ENCODE results near the gene SH2D6. TPM values are rescaled to one million over a fixed set of nuclear protein-coding genes. Genes with fewer than 3 reads are reported as not detected.

Gene SH2D6
- polyA plus RNA-seq, 1 of the 3 experiments (the other 2 are of a cell fraction) = 0.33 TPM

GRCh38 chr2:85420536-85421259 lies 2.2 kb downstream of the SH2D6 start:
- TF ChIP-seq CTCF (IDR thresholded peaks at IDR 0.05) (peak; percentile 99), IRF3 (IDR thresholded peaks at IDR 0.05; ENCODE audit: low read depth, low read length) (no peak), RAD21 (IDR thresholded peaks at IDR 0.05; ENCODE audit: low read length) (peak; percentile 99), POLR2AphosphoS5 (IDR thresholded peaks at IDR 0.05; ENCODE audit: low read depth, low read length) (no peak), SMC3 (IDR thresholded peaks at IDR 0.05; ENCODE audit: low read depth, low read length) (peak; percentile 99), NFIC (IDR thresholded peaks at IDR 0.05; ENCODE audit: borderline replicate concordance) (no peak), CHD2 (IDR thresholded peaks at IDR 0.05; ENCODE audit: low read length, partially characterized antibody) (peak; percentile 78), NRF1 (IDR thresholded peaks at IDR 0.05; ENCODE audit: low read depth, low read length) (peak; percentile 19; the same call in 1 of the 2 replicates)
- TF ChIP-seq, protein P1, sequence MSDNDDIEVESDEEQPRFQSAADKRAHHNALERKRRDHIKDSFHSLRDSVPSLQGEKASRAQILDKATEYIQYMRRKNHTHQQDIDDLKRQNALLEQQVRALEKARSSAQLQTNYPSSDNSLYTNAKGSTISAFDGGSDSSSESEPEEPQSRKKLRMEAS (IDR thresholded peaks at IDR 0.05; ENCODE audit: low read depth) = no peak
- H3K9me2 ChIP-seq = no peaks in the 10 kb centered on the region
- peak; percentile 92 for DNase-seq
- no peaks in the 10 kb centered on the region for H4K20me1 ChIP-seq (ENCODE audit: insufficient read depth)
- ChIA-PET POLR2A (interaction anchor here (0.7 to 4.5 kb wide), 12 partner anchors 13 to 191 kb away, joined by 3 to 106 read pairs (median 4); partner anchors contain the start of genes C2orf68, MAT2A, RNF181 and TMEM150A), CTCF (interaction anchor here (0.6 to 8.0 kb wide), 33 partner anchors 8 to 287 kb away, joined by 3 to 364 read pairs (median 4); partner anchors contain the start of genes GGCX, MAT2A and VAMP5)
- no peaks in the 10 kb centered on the region for H3K9me3 ChIP-seq
- H3F3A ChIP-seq (replicated peaks; ENCODE audit: insufficient read depth) = no peaks in the 10 kb centered on the region
- H3K4me3 ChIP-seq (ENCODE audit: low read depth in 2 of 2, low read length in 1 of 2) = peak overlapping the region in 1 of 2 experiments; percentile 31; a peak in 1 of 4 replicates
- H3K4me1 ChIP-seq (ENCODE audit: control insufficient read depth in 1 of 2, insufficient read depth in 2 of 2, low read depth in 1 of 2, low read length in 1 of 2) = peaks cover 9 to 23% of the 10 kb centered on the region in 2 experiments; a peak in 1 of 4 replicates
- no peaks in the 10 kb centered on the region for H3K36me3 ChIP-seq (replicated peaks in 1 of 2; ENCODE audit: control insufficient read depth in 1 of 2, insufficient read depth in 2 of 2, low read length in 1 of 2)
- H3K4me2 ChIP-seq = no peak overlapping the region; the same call in 1 of the 2 replicates
- H3K27me3 ChIP-seq (ENCODE audit: insufficient read depth) = no peaks in the 10 kb centered on the region
- no peak overlapping the region for H3K9ac ChIP-seq
- H3K27ac ChIP-seq (ENCODE audit: low read depth in 2 of 2, low read length in 1 of 2) = peak overlapping the region in 1 of 2 experiments; percentile 60; a peak in 2 of 4 replicates
- peak overlapping the region; percentile 67 for H2AFZ ChIP-seq (ENCODE audit: low read depth)
- 35% methylated on average over 16 of the region's 22 CpGs for WGBS (ENCODE audit: low lambda C conversion rate)
- peaks cover 8% of the 10 kb centered on the region; the same call in 1 of the 2 replicates for H3K79me2 ChIP-seq (ENCODE audit: insufficient read depth)

Data from SK-N-SH (cell line).